GM18505 (cell line): ENCODE results near the gene OCEL1.
"Not testable (repeated sequence)": the region's sequence is repeated elsewhere in the genome, so short reads cannot be mapped to it uniquely, and the experiment has no call there.

Experiments
- ATAC-seq: cut with Tn5 transposase; IDR thresholded peaks from one replicate; pipeline ENCODE4 v1.9.1; 2021; ENCODE audit not compliant: unreplicated experiment
- POLR2A ChIP-seq: IDR thresholded peaks from 4 replicates; pipeline ENCODE4 v1.6.1; 2011; ENCODE audit warnings: borderline replicate concordance; ENCODE audit not compliant: insufficient read depth, insufficient read length; ENCODE audit errors: extremely low read depth

Gene OCEL1

GRCh38 chr19:17266975-17267788 is 41.2 kb downstream of the OCEL1 start, which contains the start of gene BABAM1:
BABAM1 (plus strand) TSS chr19:17267443; CDS start chr19:17268807, 1,364 bp downstream.
- TF ChIP-seq POLR2A = peak; percentile 80
- peak; percentile 89 for ATAC-seq

GRCh38 chr19:17268754-17269153 is 42.7 kb downstream of the OCEL1 start:
- ATAC-seq = no peak
- no peak for TF ChIP-seq POLR2A

GRCh38 chr19:17274892-17275291 is 48.9 kb downstream of the OCEL1 start:
- ATAC-seq = not testable (repeated sequence)

GRCh38 chr19:17275441-17276175 is 49.6 kb downstream of the OCEL1 start:
- TF ChIP-seq POLR2A = no peak
- ATAC-seq = no peak
